ENCODE results near the gene TEX44.

Gene TEX44

DNA sequence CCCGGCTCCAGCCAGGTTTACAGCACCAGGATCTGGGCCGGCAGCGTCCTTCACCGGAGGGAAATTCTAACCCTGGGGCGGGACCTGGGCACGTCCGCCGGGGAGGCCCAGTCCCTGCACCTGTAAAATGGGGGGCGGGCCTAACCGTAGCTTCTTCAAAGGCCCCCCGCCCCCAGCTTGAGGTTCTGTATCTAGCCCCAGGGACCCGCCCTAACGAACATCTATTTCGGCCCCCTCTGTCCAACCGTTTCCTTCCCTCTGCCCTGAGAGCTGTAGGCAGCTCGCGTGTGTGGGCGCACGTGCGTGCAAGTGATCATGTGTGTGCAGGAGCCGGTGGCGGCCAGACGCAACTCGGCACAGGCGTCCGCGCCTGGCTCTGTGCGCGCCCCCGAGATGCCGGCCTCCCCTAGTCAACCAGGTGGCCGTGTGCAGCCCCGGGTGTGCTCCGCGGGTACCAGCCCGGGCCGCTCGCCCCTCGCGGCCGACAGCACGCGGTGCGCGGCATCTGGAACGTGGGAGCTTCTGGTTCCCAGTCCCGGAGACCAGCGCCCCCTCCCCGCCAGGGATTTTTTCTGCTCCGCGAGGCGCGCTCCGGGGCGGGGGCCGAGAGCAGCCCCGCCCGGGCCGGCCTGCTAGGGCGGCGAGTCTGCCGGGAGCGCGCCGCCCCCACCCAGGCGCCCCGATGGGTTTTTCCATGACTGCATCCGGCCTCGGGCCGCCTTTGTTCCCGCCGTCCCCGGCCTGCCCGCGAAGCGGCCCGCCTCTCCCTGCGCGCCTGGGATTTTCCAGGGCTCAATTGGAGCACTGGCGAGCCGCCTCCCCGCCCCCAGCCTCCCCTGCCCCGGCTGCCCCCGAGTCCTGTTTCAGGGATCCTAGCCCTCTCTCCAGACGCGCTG, 21.2 kb downstream of the TEX44 start:
- H3K9me3 Mint-ChIP-seq: no peaks in the 10 kb centered on the region
- peaks cover 30% of the 10 kb centered on the region for H3K4me1 Mint-ChIP-seq
- no peaks in the 10 kb centered on the region for H3K36me3 Mint-ChIP-seq (ENCODE audit: low read depth)
- H3K4me3 Mint-ChIP-seq: peak overlapping the region; percentile 79 to 90 (median 86)
- peak overlapping the region; percentile 95 to 97 (median 97) for H3K27ac Mint-ChIP-seq
- TF ChIP-seq, protein P1, sequence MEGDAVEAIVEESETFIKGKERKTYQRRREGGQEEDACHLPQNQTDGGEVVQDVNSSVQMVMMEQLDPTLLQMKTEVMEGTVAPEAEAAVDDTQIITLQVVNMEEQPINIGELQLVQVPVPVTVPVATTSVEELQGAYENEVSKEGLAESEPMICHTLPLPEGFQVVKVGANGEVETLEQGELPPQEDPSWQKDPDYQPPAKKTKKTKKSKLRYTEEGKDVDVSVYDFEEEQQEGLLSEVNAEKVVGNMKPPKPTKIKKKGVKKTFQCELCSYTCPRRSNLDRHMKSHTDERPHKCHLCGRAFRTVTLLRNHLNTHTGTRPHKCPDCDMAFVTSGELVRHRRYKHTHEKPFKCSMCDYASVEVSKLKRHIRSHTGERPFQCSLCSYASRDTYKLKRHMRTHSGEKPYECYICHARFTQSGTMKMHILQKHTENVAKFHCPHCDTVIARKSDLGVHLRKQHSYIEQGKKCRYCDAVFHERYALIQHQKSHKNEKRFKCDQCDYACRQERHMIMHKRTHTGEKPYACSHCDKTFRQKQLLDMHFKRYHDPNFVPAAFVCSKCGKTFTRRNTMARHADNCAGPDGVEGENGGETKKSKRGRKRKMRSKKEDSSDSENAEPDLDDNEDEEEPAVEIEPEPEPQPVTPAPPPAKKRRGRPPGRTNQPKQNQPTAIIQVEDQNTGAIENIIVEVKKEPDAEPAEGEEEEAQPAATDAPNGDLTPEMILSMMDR (IDR thresholded peaks at IDR 0.05; ENCODE audit: unreplicated experiment in 3 of 3): peak; percentile 23 to 43 (median 35)
- no peaks in the 10 kb centered on the region for H3K27me3 Mint-ChIP-seq (ENCODE audit: low read depth)

DNA sequence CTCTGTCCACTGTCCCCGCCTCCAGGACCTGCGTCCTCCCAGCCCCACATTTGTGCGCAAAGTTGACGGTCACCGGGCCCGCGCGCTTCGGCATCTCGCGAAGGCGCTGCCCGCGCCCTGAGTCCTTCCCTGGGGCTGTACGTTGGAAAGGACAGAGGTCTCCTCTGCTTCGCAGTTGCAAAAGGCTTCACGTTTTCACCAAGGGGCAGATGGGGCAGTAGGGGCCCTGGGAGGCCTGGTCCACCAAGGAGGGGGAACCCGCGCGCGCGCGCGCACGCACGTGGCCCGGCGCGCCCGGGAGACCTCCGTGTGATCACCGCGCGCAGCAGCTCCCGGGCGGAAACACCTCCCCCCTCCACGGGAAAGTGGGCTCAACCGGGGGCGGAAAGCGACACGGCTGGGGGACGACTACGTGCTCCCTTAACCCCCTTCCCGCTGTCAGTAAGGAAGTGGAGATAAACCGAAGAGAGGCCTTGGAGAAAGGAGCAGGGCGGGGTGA, 21.9 kb downstream of the TEX44 start:
- Mint-ChIP-seq H3K27me3 (ENCODE audit: low read depth) (no peaks in the 10 kb centered on the region), H3K27ac (peak overlapping the region; percentile 95 to 97 (median 96)), H3K36me3 (ENCODE audit: low read depth) (no peaks in the 10 kb centered on the region), H3K9me3 (no peaks in the 10 kb centered on the region), H3K4me3 (peak overlapping the region; percentile 79 to 90 (median 86)), H3K4me1 (peaks cover 30% of the 10 kb centered on the region)
- TF ChIP-seq, protein P1 (IDR thresholded peaks at IDR 0.05; ENCODE audit: unreplicated experiment in 3 of 3): no peak

DNA sequence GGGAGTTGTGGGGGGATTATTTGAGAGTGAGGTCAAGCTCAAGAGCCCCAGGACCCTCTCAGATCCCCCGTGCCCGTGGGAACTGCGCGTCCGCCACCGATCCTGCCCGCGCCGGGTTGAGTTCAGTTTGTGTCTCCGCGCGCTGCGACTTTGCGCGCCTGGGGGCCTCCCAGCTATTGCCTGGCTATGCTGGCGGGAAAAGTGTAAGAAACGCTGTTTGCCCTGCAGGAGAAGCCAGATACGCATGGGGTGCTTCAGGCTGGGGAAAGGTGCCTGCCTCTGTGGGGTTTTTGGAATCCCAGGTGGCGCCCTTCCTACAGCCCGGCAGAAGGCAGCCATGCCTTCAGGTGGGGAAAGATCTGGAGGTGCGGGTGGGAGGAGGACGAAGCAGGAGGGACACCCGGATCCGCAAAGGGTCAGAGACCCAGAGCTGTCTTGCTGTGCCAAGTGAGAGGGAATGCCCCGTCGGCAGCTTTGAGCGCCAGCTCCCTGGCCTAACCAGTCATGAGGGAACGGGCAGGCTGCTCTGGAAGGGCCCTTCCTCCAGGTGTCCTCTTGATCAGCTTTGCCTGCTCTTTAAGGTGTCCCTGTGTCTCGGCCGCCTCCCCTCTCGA, 22.5 kb downstream of the TEX44 start:
- no peaks in the 10 kb centered on the region for H3K9me3 Mint-ChIP-seq
- H3K4me1 Mint-ChIP-seq: peaks cover 33% of the 10 kb centered on the region
- no peaks in the 10 kb centered on the region for H3K27me3 Mint-ChIP-seq (ENCODE audit: low read depth)
- H3K36me3 Mint-ChIP-seq (ENCODE audit: low read depth): no peaks in the 10 kb centered on the region
- peak overlapping the region; percentile 79 to 90 (median 86) for H3K4me3 Mint-ChIP-seq
- H3K27ac Mint-ChIP-seq: peak overlapping the region; percentile 95 to 97 (median 96)
- TF ChIP-seq, protein P1 (IDR thresholded peaks at IDR 0.05; ENCODE audit: unreplicated experiment in 3 of 3): no peak

DNA sequence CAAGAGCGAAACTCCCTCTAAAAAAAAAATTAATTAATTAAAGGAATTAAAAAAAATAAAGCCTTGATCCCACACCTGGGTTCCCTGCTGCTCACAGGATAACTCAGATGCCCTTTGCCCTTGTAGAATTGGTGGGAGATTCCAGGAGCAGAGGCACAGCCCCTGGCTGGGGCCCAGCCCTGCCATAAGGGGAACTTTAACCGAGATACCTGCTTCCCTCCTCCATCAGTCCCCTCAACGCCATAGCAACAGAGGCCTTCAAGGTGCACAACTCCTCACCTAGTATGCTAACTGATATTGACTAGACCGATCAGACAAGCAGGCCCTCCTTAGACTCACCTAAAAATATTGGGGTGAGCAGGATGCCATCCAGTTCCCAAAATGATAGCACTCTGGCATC, 23.6 kb downstream of the TEX44 start:
- H3K36me3 Mint-ChIP-seq (ENCODE audit: low read depth): no peaks in the 10 kb centered on the region
- no peaks in the 10 kb centered on the region for H3K9me3 Mint-ChIP-seq
- H3K4me1 Mint-ChIP-seq: peaks cover 41% of the 10 kb centered on the region
- peak overlapping the region; percentile 68 to 78 (median 73) for H3K4me3 Mint-ChIP-seq
- TF ChIP-seq, protein P1 (IDR thresholded peaks at IDR 0.05; ENCODE audit: unreplicated experiment in 3 of 3): no peak
- H3K27ac Mint-ChIP-seq: peak overlapping the region; percentile 19 to 78 (median 65)
- no peaks in the 10 kb centered on the region for H3K27me3 Mint-ChIP-seq (ENCODE audit: low read depth)

DNA sequence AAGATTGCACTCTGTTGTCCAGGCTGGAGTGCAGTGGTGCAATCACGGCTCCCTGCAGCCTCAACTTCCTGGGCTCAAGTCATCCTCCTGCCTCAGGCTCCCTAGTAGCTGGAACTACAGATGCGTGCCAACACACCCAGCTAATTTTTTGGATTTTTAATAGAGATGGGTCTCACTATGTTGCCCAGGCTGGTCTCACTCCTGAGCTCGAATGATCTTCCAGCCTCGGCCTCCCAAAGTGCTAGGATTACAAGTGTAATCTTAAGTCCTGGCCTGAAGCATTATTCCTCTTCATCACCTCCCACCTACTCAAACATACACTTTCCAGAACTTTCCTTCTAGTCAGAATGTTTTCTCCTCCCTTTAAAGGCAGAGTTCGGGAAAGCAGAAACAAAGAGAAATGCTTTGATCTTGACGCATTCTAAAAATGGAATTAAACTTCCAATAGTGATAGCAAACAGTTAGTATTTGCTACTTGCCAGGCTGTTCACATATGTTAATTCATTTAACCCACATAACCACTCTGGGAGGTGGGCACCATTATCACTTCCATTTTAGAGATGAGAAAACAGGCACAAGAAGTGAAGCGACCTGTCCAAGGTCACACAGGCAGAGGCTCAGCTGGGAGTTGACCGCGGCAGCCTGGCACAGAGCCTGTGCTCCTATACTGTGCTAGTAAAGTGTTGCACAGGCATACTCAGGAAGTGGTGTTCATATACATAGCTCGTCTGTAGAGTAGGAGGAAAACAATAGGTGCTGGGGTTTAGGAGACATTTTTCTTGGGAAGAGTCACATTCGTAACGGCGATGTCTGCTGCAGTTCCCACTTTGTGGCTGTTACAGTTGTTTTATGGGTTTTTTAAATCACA, 24.6 kb downstream of the TEX44 start:
- H3K4me1 Mint-ChIP-seq: peaks cover 47% of the 10 kb centered on the region
- TF ChIP-seq, protein P1 (IDR thresholded peaks at IDR 0.05; ENCODE audit: unreplicated experiment in 3 of 3): no peak
- no peaks in the 10 kb centered on the region for H3K27me3 Mint-ChIP-seq (ENCODE audit: low read depth)
- no peaks in the 10 kb centered on the region for H3K36me3 Mint-ChIP-seq (ENCODE audit: low read depth)
- H3K9me3 Mint-ChIP-seq: no peaks in the 10 kb centered on the region
- peak overlapping the region; percentile 19 to 78 (median 30) for H3K27ac Mint-ChIP-seq
- peak overlapping the region; percentile 9 to 78 (median 46) for H3K4me3 Mint-ChIP-seq

All from nephron (organoid).